IPS DF 6.9 (cell line): ENCODE results near the gene NACC2.
"Not testable (repeated sequence)": the region's sequence is repeated elsewhere in the genome, so short reads cannot be mapped to it uniquely, and the experiment has no call there.

Experiments used
- DNase-seq: peaks from one replicate; pipeline ENCODE4 v3.0.0-alpha.2; 2013; ENCODE audit warnings: low read depth, low spot score
- H3K27ac ChIP-seq: one replicate; pipeline ENCODE4 v1.5.1; 2013; ENCODE audit warnings: low read length, control low read depth
- H3K27me3 ChIP-seq: 2 replicates; pipeline ENCODE4 v1.6.1; 2013; ENCODE audit warnings: mild to moderate bottlenecking, low read length; ENCODE audit not compliant: control insufficient read depth, insufficient read depth
- H3K36me3 ChIP-seq: 2 replicates; pipeline ENCODE4 v1.6.1; 2013; ENCODE audit warnings: low read length; ENCODE audit not compliant: control insufficient read depth, insufficient read depth
- H3K4me1 ChIP-seq: 2 replicates; pipeline ENCODE4 v1.6.1; 2013; ENCODE audit warnings: low read length; ENCODE audit not compliant: control insufficient read depth, insufficient read depth
- H3K4me3 ChIP-seq: 2 replicates; pipeline ENCODE4 v1.5.1; 2013; ENCODE audit warnings: mild to moderate bottlenecking, low read length
- H3K9me3 ChIP-seq: 2 replicates; pipeline ENCODE4 v1.6.1; 2013; ENCODE audit warnings: low read length, inconsistent platforms; ENCODE audit not compliant: control insufficient read depth, insufficient read depth
- WGBS: extraction: QIAGEN DNeasy Blood & Tissue Kit; methylation state at CpG from one replicate; pipeline ENCODE4 v1.1.7; 2013; ENCODE audit warnings: mixed read lengths, missing lambda C conversion rate; ENCODE audit not compliant: insufficient read length, insufficient coverage; 5-methylcytosine and 5-hydroxymethylcytosine counted together

Gene NACC2

DNA sequence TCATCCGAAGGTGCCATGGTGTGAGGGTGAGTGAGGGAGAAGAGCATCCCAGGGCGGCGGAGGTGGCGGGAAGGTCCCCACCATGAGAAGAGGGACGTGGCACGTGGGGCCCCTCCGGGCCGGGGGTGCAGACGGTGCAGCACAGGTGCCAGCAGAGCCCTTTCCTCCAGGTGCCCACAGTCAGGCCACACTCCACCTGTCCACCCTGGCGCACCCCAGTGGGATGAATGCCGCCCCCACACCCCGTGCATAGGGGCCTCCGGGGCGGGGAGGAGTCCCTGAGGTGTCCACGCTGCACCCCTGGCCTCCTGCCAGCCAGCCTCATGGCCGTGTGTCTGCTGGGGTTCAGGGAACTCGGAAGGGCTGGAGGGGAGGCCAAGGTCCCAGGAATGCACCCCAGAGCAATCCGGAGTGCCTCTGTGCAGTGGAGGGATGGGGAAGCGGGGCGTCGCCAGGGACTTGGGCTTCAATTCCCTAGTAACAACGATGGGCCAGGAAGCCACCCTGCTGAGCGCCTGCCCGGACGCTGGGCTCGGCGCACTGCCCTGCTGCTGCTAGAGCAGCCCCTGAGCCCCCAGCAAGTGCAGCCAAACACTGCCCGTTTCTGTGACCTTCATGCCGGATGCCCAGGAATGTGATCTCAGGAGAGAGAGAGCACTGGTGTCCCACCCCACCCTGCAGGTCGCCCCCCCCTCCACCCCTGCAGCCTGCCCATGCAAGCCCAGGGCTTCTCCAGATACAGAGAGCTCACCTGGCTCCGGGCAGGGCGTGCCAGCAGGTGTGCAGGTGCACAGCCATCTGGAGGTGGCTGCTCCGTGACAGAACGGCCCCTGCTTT lies 8.8 kb upstream of the NACC2 start:
- H3K4me1 ChIP-seq: peaks cover 23% of the 10 kb centered on the region
- no peak for DNase-seq
- no peaks in the 10 kb centered on the region for H3K9me3 ChIP-seq
- H3K4me3 ChIP-seq: no peak overlapping the region
- no CpG with 5 or more reads among the region's 34 CpGs for WGBS
- H3K27ac ChIP-seq: no peak overlapping the region
- no peaks in the 10 kb centered on the region for H3K36me3 ChIP-seq
- no peaks in the 10 kb centered on the region for H3K27me3 ChIP-seq

DNA sequence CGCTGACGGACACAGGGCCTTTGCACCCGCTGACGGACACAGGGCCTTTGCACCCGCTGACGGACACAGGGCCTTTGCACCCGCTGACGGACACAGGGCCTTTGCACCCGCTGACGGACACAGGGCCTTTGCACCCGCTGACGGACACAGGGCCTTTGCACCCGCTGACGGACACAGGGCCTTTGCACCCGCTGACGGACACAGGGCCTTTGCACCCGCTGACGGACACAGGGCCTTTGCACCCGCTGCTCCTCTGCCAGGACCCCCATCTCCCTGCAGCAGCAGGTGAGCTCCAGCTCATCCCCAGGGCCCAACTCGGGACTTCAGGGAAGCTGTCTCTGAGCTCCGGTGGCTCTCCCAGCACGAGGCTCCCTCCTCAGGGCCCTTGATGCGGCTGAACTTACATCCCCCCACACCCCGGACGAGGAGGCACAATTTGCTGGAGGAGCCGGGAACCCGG lies 6.6 kb upstream of the NACC2 start:
- not testable (repeated sequence) for DNase-seq, H3K9me3 ChIP-seq, H3K27me3 ChIP-seq, H3K36me3 ChIP-seq, H3K27ac ChIP-seq, H3K4me3 ChIP-seq
- no CpG with 5 or more reads among the region's 27 CpGs for WGBS
- H3K4me1 ChIP-seq: peaks cover 17% of the 10 kb centered on the region

GRCh38 chr9:136100700-136101614 lies 5.9 kb upstream of the NACC2 start:
- Histone ChIP-seq H3K27ac (no peak overlapping the region), H3K27me3 (no peaks in the 10 kb centered on the region), H3K36me3 (no peaks in the 10 kb centered on the region), H3K9me3 (no peaks in the 10 kb centered on the region), H3K4me3 (no peak overlapping the region), H3K4me1 (peaks cover 17% of the 10 kb centered on the region)
- WGBS: no CpG with 5 or more reads among the region's 30 CpGs
- DNase-seq: no peak

- peaks cover 13% of the 10 kb centered on the region for H3K4me1 ChIP-seq
- WGBS: no CpG with 5 or more reads among the region's 25 CpGs
- DNase-seq: no peak
Observed at GRCh38 chr9:136099542-136099941, 4.5 kb upstream of the NACC2 start.

GRCh38 chr9:136098844-136099243 lies 3.8 kb upstream of the NACC2 start:
- H3K36me3 ChIP-seq: no peaks in the 10 kb centered on the region
- DNase-seq: no peak
- H3K4me3 ChIP-seq: no peak overlapping the region
- WGBS: no CpG with 5 or more reads among the region's 14 CpGs
- H3K27ac ChIP-seq: no peak overlapping the region
- no peaks in the 10 kb centered on the region for H3K9me3 ChIP-seq
- H3K4me1 ChIP-seq: peaks cover 10% of the 10 kb centered on the region
- no peaks in the 10 kb centered on the region; the same call in 1 of the 2 replicates for H3K27me3 ChIP-seq

More at GRCh38 chr9:136099542-136099941, 4.5 kb upstream of the NACC2 start:
- Histone ChIP-seq H3K27ac (no peak overlapping the region), H3K9me3 (no peaks in the 10 kb centered on the region), H3K4me3 (no peak overlapping the region), H3K27me3 (no peaks in the 10 kb centered on the region), H3K36me3 (no peaks in the 10 kb centered on the region)

DNA sequence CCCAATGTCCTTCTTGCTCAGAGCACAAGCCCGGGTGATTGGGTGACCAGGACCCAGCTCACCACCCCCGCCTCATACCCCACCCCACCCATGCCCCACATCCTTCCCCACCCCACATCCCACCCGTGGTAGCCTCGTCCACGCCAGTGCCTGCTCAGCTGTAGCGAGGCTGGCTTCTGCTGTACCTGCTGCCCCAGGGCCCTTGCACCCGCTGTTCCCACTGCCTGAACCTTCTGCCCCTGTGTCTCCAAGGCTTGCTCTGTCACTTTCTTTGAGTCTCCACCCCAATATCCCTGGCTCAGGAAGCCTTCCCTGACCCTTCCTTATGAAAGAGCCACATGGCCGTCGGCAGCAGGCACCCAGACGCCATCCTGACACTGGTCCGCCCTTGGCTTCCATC lies 3.1 kb upstream of the NACC2 start:
- Histone ChIP-seq H3K36me3 (no peaks in the 10 kb centered on the region), H3K4me1 (peaks cover 6% of the 10 kb centered on the region), H3K27ac (no peak overlapping the region), H3K27me3 (no peaks in the 10 kb centered on the region; the same call in 1 of the 2 replicates), H3K9me3 (no peaks in the 10 kb centered on the region), H3K4me3 (no peak overlapping the region)
- no CpG with 5 or more reads among the region's 11 CpGs for WGBS
- no peak for DNase-seq

- no CpG with 5 or more reads among the region's 5 CpGs for WGBS
- H3K27me3 ChIP-seq: no peaks in the 10 kb centered on the region; the same call in 1 of the 2 replicates
Observed at GRCh38 chr9:136096505-136097001, 1.5 kb upstream of the NACC2 start.

GRCh38 chr9:136093995-136094881 lies 851 bp downstream of the NACC2 start:
- Histone ChIP-seq H3K27ac (no peak overlapping the region), H3K4me3 (peak overlapping the region; percentile 40; the same call in 1 of the 2 replicates), H3K4me1 (peaks cover 12% of the 10 kb centered on the region), H3K9me3 (no peaks in the 10 kb centered on the region), H3K27me3 (no peaks in the 10 kb centered on the region; the same call in 1 of the 2 replicates), H3K36me3 (no peaks in the 10 kb centered on the region)
- no CpG with 5 or more reads among the region's 74 CpGs for WGBS
- no peak for DNase-seq

More at GRCh38 chr9:136096505-136097001, 1.5 kb upstream of the NACC2 start:
- Histone ChIP-seq H3K27ac (no peak overlapping the region), H3K36me3 (no peaks in the 10 kb centered on the region), H3K9me3 (no peaks in the 10 kb centered on the region), H3K4me1 (peaks cover 9% of the 10 kb centered on the region), H3K4me3 (no peak overlapping the region)
- no peak for DNase-seq

GRCh38 chr9:136093346-136093986 lies 1.6 kb downstream of the NACC2 start:
- H3K4me3 ChIP-seq: peak overlapping the region; percentile 40; the same call in 1 of the 2 replicates
- no peaks in the 10 kb centered on the region for H3K9me3 ChIP-seq
- H3K27me3 ChIP-seq: no peaks in the 10 kb centered on the region; the same call in 1 of the 2 replicates
- H3K36me3 ChIP-seq: no peaks in the 10 kb centered on the region
- no CpG with 5 or more reads among the region's 16 CpGs for WGBS
- H3K4me1 ChIP-seq: peaks cover 12% of the 10 kb centered on the region
- no peak overlapping the region for H3K27ac ChIP-seq
- DNase-seq: no peak
